Midbrain (tissue), 1 donor: ENCODE measurements around the gene SGK2.

ENCODE experiments used
- DNase-seq: peaks from one replicate; lab custom pipeline; 2025; lab: John Stamatoyannopoulos, UW

The SGK2 gene

DNA sequence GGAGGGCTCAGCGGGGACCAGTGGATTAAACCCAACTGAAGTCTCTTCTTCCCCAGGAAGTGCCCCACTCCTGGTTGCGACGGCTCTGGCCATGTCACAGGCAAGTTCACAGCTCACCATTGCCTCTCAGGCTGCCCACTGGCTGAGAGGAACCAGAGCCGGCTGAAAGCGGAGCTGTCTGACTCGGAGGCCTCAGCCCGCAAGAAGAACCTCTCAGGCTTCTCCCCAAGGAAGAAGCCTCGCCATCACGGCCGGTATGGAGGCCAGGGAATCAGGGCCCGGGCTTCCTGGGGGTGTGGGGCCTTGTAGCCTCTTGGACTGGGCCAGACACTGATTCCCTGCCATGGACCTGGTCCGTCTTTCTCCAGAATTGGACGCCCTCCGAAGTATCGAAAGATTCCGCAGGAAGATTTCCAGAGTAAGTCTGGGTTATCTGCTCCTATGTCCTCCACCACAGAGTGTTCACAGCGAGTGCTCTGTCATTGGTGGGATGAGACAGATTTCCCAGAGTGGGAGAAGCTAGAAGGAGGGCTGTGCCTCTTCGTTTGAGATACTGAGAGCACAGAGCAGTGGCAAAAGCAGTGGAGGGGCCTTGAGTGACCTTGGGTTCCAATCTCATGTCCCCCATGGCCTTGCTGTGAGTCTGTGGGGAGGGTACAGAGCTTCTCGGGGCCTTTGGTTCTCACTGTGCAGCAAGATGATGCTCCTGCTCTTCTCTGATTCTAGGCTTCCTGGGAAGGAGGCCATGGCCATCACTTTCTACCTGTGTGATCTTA, 22.6 kb upstream of the SGK2 start:
- DNase-seq: no peak

DNA sequence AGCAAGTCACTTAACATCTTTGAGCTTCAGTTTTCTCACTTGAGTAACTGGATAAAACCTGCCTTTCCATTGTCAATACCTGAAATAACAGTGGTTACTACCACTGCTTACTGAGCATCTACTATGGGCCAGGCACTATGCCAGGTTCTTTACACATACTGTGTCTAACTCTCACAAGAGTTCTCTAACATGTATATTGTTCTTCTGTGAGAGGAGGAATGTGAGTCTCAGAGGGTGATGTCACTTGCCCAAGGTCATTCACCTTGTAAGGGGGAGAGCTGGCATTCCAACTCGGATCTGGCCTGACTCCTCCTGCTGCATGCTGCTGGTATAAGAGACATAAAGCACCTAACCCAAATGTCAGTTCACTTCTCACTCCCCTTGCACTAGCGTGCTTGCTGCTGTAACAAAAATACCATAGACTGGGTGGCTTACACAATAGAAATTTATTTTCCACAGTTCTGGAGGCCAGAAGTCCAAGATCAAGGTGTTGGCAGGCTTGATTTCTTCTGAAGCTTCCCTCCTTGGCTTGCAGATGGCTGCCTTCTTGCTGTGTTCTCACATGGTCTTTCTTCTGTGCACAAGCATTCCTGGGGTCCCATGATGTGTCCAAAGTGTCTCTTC, 21.9 kb upstream of the SGK2 start:
- no peak for DNase-seq

DNA sequence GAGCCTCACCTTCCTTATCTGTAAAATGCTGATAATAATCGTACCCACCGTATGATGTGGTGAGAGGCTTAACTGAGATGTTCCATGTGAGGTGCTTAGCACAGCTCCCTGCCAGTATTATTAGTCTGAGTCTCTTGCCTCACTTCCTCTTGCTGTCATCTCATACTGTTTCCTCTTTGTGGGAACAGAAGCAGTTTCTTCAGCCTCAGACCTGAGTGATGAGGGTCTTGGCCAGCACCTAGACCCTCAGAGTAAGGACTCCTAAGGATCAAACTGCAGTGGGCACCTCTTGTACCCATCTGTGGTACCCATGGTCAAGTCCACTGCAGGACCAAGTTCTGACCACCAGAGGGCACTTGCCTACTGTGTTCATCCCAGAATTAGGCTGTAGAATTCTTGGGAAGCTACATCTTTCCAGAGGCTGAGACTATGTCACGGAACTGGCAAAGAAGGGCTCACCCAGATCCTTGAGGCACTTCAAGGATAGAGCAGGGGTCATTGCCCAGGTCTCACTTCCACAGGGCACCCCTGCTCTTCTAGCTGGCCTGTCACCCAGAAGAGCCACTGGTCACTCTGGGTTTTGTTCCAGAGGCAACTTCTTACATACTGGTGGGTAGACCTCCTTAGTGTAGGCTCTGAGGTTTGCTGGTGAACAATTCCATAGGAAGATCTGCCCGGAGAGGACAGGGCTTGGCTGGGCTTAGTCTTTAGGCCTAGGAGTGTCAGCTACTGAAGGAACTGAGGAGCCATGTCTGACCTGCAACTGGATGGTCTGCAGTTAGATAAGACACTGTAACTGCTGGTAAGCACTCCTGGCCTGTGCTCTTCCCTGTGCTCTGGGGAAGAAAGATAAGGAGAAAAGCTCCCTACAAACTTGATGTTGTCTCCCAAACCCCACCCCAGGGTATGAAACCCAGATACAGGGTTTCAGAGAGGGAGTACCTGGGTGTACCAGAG, 20.6 kb upstream of the SGK2 start:
- DNase-seq: peak; percentile 53

DNA sequence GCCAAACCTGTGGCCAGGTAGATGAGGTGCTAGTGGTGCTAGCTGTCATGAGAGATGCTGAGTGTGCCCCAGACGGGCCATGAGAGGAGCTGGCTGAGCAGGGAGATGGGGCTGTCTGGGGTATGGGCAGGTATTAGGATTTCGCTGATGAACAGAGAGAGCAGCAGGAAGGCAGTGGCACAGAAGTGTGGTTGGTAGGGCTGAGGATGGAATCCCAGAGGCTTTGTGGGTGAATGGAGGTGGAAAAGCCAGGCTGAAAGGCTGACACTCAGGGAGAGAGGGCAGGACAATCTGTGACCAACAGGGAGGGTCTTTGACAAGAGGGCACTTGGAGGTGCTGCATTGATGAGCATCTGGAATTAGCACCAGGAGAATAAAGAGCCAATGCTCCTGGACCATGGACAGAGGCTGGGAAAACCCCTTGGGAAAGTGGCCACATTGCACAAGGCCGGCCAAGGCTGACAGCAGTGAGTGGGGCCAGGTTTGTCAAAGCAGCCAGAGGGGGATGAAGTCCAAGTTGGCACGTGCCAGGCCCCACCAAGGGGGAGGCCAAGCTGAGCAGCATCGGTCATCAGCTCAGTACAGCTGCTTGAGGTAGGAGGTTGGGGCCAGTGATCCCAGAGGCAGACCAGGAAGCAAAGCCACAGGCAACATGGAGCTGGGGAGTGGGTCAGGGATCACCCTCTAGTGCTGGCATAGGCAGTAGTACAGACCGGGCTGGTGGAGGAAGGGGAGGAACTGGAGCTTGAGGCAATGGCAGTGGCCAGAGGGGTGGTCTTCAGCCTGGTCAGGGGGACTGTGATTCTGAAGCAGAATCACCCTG, 19.7 kb upstream of the SGK2 start:
- DNase-seq: no peak

DNA sequence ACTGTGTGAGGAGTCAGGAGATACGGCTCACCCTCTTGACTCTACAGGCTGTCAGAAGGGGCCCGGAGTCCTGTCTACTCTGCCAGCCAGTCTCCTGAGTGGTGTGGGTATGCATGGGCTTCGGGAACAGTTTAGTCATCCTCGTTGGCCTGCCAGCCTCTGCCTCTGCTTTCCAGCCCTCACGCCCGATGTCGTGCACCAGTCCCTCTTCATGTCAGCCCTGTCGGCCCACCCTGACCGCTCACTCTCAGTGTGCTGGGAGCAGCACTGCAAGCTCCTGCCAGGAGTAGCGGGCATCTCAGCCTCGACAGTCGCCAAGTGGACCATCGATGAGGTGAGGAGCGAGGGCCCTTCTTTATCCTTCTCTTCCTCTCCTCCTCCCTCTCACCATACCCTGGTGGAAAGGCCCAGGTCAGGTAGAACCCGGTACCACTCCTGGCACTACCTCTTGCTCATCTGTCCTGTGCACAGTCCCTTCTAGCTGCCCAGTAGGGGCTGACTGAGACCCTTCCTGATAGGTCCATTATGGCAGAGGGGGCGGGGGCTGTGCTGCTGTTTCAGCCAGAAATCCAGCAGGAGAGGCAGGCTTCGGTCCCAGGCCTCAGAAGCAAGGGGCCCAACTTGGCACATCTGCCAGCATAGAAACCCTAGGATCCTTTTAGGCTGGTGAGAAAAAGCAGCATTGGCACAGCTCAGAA, 18.7 kb upstream of the SGK2 start:
- no peak for DNase-seq

DNA sequence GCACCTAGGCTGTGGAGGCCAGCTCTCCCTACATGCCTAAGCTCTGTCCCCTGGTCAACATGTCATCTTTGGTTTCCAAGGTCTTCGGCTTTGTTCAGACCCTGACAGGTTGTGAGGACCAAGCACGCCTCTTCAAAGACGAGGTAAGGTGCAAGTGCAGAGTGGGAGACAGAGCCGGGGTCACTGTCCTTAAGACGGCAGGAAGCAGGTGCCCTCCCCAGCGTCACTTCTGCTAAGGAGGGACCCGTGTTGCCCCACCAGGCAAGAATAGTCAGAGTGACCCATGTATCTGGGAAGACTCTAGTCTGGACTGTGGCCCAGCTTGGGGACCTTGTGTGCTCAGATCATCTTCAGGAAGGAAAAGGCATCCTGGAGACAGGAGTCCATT, 18.2 kb upstream of the SGK2 start:
- DNase-seq: no peak

DNA sequence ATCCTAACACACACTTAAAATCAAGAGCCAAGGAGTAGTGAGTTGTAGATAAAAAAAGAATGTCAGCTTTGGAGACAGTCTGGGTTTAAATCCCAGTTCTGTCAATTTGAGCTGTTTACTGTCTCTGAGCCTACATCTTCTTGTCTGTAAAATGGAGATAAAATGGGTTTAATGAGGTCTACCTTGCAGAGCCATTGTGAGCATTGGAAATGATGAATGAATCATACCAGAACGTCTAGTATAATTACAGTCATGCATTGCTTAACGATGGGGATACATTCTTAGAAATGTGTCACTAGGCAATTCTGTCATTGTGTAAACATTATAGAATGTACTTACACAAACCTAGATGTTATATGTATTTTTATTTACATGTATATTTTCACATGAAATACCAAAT, 17.6 kb upstream of the SGK2 start:
- DNase-seq: no peak

DNA sequence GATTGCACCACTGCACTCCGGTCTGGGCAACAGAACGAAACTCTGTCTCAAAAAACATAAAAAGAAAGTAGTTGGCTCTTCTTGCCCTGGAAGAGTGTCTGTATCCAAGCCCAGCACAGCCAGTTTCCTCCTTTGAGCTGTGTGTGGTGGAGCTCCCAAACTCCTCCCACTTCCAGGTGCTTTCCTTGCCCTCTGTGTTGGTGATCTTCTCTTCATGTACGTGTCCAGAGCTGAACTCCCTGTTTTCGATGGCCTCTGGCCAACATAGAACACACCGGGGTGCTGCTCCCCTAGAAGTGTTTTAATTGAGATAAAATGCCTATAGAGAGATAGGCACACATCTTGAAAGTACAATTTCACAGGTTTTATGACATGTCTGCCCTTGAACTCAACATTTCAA, 16.7 kb upstream of the SGK2 start:
- DNase-seq: no peak

DNA sequence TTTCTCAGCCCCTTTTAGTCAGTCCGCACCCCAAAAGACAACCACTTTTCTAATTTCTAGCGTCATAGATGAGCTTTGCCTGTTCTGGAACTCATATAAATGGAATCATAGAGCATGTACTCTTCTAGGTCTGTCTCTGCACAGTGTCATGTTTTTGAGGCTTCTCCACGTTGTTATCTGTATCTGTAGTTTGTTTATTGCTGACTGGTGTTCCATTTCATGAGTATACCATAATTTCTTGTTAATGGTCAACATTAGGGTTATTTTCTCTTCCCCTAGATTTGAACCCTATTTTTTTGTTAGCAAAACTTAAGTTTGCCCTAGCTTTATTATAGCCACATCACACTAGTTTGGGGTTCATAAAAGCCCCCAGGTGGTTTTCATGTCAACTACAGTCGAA, 16.2 kb upstream of the SGK2 start:
- no peak for DNase-seq

DNA sequence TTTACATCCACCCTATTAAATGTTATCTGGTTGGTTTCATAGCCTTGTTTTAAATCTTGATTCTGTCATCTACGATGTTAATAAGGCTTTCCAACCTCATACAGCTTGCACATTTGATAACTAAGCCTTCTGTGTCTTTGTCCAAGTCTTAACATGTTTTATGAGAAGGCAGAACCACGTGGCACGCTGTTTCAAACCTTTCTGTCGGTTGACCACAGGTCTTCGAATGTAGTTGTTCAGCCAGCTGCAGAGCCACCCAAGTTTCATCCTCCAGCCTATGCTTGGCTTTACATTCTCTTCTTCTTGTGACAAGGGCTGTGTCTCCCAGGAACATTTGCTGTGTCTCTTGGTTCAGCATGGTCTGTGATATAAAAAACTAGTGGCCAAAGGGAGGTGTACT, 15.7 kb upstream of the SGK2 start:
- no peak for DNase-seq

DNA sequence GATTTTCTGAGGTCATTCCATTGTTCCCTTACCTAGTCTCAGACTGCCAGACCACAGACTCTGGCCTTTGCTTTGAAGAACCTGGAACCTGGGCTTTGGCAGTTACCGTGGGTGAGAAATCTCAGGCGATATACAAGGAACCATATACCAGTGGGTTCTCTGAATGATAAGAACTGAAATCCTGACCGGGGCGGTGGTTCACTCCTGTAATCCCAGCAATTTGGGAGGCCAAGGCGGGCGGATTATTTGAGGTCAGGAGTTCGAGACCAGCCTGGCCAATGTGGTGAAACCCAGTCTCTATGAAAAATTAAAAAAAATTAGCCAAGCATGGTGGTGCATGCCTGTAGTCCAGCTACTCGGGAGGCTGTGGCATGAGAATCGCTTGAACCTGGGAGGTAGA, 14.3 kb upstream of the SGK2 start:
- no peak for DNase-seq

DNA sequence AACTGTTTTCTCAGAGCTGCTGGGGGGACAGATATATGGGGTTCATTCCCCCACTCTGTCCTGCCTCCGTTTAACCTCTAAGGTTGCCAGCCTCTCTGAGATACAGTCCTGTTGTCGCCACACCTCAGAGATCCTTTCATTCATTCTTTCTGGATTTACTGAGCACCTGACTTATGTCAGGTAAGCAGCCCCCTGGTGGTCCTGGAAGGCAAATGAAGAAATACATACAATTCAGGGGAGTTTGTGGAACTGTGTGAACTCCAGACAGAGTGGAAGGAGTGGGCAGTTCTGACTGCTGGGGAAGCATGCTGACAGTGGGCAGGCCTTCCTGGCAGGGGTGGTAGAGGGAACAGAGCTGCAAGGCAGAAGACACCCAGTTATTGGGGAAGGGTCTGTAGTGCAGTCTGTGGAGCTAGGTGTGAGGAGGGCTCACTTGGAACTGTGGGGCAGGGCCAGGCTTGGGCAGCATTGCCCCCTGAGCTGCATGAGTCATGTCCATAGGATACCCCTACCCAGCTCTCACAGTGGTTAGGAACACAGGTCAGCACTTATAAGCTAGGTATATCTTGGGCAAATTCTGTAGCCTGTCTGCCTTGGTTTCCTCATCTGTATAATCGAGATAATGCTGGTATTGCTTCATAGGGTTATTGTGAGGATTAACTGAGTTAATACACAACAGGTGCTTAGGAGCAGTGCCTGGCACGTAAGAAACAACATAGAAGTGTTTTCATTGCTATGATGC, 12.8 kb upstream of the SGK2 start:
- DNase-seq: no peak

DNA sequence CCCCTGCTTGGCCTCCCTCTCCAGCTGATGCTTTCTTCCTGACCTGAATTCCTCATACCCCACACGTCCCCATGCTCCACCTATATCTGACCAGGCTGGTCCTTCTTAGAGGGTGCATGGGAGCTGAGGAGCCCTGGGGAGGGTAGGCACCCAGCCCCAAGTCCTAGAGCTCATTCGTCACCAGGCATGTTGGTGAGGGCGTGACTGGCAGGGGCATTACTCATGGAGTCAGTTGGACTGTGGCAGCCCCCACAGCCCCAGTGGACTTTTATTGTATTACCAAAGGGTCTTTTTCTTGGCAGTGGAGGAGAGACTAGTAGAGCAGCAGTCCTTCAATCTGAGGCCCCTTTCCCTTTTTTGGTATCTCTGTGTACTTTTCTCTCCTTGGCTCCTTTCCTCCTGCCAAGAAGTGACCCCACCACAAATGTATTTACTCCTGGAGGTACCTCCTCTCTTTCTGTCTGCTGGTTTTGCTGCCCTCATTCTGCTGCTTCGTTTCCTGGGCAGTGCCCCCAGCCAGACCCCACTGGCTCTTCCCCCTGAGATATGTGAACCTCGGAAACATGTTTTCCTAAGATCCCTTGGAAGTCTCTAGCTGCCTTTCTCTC, 10.4 kb upstream of the SGK2 start:
- no peak for DNase-seq

DNA sequence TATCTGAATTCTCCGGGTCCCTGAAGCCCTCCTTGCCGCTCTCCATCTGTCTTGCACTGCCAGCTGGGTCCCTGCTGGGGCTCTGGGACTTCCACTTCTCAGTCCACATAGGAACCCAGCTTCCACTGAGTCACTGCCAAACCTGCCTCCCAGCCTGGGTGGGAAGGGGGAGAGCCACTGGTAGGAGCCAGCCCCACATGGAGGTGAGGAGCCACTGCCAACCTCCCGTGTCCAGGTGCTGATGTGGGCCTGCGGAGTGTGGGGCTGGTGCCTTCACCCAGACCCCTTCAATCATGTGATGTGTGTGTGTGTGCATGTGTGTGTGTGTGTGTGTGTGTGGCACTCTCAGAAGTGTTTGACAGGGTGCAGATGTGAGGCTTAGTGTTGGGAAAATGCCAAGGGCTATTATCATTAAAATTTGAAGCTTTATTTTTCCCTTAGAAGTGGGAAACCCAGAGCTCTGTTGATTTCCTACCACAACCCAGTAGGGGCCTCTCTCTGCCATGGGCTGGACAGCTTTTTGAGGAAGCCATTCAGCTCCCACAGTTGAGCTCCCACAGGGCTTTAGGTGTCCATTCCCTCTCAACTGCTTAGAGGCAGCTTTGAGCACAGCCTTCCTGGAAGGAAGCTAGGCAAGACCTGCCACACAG, 9.3 kb upstream of the SGK2 start:
- no peak for DNase-seq

DNA sequence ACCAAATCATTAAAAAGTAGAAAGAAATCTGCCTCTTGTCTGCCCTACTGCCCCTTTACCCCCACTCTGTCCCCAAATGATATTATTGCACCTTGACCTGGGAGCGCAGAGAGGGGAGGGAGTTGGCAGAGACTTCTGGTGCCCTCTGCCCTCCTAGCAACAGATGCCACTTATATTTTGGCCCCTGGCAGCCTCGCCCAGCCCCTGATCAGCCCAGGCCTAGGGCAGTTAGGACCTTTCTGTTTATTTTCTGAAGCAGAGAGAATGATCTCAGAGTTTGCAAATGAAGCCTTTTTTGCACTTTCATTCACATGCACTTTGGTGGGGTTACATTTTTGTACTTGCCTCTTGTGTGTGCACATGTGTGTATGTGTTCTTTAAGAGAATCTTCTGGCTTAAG, 8.4 kb upstream of the SGK2 start:
- no peak for DNase-seq

DNA sequence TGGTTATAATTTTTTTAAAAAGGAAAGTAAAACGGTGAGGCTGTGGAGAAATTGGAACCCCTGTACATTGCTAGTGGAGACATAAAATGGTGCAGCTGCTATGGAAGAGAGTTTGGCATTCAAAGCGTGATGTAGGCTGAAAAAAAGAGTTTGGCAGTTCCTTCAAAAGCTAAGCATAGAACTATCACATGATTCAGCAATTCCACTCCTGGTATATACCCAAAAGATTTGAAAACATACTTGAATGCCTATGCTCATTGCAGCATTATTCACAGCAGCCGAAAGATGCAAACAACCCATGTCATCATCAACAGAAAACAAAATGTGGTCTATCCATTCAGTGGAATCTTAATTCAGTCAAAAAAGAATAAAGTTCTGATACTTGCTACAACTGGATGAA, 4.5 kb upstream of the SGK2 start:
- DNase-seq: no peak

DNA sequence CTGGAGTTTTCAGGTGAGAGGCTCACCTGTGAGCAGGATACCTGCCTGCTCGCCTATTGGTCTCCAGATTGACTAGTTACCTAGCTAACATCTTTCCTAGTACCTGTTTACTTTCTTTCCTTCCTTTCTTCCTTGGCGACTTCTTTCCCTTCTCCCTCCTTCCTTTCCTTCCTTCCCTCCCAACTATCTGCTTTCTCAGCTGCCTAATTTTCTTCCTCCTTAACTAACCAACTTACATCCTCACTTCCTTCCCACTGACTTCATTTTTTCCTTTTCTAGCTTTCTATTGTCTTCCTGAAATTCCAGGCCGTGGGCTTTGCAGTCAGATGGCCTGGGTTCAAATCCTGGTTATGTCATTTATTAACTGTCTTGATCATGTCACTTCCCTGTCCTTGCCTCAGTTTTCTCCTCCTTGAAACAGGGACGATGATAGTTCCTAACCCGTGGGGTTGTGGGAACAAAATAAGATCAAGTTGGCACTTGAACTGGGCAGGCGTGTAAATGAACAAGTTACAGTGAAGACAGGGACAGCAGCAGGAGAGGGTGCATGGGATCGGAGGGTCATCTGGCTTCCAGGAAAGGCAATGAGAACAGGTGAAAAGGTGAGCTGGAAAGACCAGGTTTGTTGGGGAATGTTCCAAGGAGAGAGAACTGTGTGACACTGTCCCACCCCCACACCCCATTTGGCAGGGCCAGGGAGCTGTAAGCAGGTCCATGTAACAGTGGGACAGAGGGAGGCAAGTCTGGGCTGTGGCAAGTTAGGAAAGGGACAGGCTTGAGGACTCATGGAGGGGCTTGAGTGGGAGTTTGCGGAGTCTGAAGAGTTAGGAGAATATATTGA, 540 bp downstream of the SGK2 start:
- no peak for DNase-seq

DNA sequence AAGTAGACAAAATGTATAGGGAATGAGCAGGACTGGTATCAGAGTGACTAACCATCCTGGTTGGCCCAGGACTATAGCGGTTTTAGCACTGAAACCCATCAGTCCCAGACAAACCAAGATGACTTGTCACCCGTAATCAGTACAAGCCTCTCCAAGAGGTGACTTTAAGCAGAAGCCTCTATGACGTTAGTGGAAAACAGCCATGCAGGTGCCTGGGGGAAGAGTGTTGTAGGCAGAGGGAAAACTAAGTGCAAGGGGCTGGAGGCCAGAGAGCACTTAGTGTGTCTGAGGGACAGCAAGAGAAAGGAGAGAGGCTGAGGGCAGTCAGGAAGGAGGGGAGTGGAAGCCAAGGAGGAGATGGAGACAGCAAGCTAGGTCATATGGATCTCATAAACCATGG, 2.1 kb downstream of the SGK2 start:
- no peak for DNase-seq

DNA sequence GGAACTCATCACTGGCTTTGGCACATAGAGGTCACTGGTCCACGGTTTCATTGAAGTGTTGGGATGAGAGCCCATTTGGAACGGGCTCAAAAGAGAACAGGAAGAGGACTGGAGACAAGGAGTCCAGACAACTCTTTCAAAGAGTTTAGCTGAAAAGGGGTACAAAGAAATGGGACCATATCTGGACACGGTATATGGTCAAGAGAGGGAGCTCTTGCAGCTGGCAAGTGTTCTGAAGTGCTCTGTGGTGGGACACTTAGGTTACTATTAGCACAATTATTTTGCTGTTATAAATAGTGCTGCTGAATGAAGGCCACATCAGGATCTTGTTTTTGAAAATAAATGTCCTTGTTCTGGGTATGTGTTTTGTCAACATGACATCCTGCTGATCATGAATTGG, 4.6 kb downstream of the SGK2 start:
- no peak for DNase-seq
